ENCODE data around the gene HSPB1. TPM values are rescaled to one million over a fixed set of nuclear protein-coding genes. Genes with fewer than 3 reads are reported as not detected.
"Not testable (repeated sequence)": the region's sequence is repeated elsewhere in the genome, so short reads cannot be mapped to it uniquely, and the experiment has no call there.

The HSPB1 gene
- total RNA-seq, 1 donor from 2014 or later = 809 TPM

GRCh38 chr7:76303202-76304147, 1.0 kb downstream of the HSPB1 start:
- DNase-seq (ENCODE audit: low read depth) = peak; percentile 96

- DNase-seq (ENCODE audit: low read depth) = peak; percentile 83
These were observed 2.5 kb downstream of the HSPB1 start for GRCh38 chr7:76304888-76305375.

- not testable (repeated sequence) for DNase-seq (ENCODE audit: low read depth)
These were observed 6.4 kb downstream of the HSPB1 start for GRCh38 chr7:76308874-76309273.

DNA sequence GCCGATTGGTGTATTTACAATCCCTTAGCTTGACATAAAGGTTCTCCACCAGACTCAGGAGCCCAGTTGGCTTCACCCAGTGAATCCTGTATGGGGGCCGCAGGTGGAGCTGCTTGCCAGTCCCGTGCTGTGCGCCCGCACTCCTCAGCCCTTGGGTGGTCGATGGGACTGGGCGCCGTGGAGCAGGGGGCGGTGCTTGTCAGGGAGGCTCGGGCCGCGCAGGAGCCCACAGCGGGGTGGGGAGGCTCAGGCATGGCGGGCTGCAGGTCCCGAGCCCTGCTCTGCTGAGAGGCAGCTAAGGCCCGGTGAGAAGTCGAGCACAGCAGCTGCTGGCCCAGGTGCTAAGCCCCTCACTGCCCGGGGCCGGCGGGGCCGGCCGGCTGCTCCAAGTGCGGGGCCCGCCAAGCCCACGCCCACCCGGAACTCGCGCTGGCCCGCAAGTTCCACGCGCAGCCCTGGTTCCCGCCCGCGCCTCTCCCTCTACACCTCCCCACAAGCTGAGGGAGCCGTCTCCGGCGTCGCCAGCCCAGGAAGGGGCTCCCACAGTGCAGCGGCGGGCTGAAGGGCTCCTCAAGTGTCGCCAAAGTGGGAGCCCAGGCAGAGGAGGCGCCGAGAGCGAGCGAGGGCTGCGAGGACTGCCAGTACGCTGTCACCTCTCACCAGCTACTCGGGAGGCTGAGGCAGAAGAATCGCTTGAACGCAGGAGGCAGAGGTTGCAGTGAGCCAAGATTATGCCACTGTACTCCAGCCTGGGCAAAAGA, 7.0 kb downstream of the HSPB1 start:
- DNase-seq (ENCODE audit: low read depth) = not testable (repeated sequence)

DNA sequence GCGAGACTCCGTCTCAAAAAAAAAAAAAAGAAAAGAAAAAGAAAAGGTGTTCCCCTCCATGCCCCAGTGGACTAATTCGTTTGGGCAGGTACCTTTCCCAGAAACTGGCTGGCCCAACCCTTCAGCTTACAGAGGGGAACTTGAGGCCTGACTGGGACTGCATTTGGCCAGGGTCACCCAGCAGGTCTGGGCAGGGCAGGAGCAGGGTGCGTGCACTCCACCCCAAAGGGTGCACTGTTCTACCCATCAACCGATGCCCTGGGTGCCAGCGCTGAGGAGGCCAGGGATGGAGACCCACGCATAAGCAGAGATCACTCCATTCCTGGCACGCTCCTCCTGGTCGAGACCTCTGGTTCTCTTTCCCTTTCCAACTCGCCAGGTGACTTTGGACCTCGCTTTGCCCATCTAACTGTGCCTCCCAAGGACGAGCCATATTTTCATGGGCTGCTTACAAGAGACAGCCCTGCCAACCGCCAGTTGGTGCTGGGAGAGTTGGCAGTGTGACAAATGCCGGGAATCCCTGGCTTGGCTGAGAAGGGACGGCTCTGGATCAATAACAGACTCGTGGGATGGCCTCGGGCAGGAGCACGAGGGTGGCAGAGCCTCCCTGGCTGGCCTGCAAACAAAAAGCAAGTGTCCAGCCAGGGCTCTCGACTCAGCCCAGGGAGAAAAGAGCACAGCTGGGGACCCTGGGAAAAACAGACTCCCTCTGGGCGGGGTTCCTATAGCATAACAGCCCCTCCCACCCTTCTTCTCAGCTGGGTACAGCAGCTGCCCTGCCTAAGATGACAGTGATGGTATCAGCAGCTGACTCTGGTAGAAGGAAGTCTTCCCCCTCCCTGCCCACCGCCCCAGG, 7.9 kb downstream of the HSPB1 start:
- DNase-seq (ENCODE audit: low read depth) = peak; percentile 99

GRCh38 chr7:76311838-76312237, 9.4 kb downstream of the HSPB1 start:
- not testable (repeated sequence) for DNase-seq (ENCODE audit: low read depth)

- peak; percentile 96 for DNase-seq (ENCODE audit: low read depth)
These were observed 11.7 kb downstream of the HSPB1 start for GRCh38 chr7:76314042-76314721.

DNA sequence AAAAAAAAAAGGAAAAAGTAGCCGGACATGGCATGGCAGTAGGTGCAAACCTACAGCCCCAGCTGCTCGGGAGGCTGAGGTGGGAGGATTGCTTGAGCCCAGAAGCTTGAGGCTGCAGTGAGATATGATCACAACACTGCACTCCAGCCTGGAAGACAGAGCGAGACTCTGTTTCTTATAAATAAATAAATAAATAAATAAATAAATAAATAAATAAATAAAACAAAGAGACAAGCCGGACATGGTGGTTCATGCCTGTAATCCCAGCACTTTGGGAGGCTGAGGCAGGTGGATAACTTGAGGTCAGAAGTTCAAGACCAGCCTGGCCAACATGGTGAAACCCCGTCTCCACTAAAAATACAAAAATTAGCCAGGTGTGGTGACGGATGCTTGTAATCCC, 12.3 kb downstream of the HSPB1 start:
- DNase-seq (ENCODE audit: low read depth) = not testable (repeated sequence)

DNA sequence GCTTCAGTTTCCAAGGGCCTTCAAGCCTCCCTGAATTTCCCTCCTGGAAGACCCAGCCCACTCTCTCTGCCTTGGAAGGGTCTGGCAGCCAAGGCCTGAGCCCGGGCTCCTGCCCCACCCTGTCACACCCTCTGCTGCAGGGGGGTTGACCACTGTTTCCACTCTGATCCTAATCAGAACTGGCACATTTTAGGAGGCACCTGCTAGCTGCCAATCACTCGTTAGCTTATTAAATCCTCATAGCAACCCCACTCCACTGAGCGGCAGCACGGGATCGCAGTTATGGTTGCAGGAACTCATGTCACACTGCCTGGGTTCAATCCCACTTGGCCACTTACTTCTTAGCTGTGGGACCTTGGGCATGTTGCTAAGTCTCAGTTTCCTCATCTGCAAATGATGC, 12.9 kb downstream of the HSPB1 start:
- peak; percentile 97 for DNase-seq (ENCODE audit: low read depth)

DNA sequence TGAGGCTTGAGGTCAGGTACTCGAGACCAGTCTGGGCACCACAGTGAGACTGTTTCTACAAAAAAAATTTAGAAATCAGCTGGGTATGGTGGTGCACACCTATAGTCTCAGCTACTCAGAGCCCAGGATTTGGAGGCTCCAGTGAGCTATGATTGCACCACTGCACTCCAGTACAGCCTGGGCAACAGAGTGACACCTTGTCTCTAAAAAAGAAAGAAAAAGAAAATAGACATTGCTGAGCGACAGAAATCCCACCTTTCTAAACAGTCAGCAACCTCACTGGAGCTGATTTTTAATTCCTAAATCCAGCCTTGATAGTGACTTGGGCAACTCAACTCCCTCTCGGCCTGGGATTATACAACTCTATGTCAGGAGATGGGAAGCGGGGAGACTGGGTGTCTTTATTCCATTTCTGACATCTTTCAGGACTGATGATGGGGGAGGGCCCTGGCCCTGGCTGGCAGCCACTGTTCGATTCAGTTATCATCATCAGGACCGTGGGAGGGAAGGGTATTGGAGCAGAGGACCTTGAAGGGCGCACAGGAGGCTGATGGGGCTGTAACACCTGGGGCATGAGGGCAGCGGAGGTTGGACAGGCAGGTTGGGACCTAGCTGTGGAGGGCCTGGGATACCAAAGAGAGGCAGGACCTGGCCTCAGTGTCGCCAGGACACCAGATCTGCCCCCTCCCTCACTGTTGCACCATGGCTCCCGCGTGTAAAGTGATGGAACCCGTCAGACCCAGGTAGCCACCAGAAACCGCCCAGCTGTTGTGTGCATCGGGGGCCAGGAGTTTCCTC, 14.7 kb downstream of the HSPB1 start:
- no peak for DNase-seq (ENCODE audit: low read depth)

- DNase-seq (ENCODE audit: low read depth) = peak; percentile 98
These were observed 15.5 kb downstream of the HSPB1 start for GRCh38 chr7:76317782-76318487.

DNA sequence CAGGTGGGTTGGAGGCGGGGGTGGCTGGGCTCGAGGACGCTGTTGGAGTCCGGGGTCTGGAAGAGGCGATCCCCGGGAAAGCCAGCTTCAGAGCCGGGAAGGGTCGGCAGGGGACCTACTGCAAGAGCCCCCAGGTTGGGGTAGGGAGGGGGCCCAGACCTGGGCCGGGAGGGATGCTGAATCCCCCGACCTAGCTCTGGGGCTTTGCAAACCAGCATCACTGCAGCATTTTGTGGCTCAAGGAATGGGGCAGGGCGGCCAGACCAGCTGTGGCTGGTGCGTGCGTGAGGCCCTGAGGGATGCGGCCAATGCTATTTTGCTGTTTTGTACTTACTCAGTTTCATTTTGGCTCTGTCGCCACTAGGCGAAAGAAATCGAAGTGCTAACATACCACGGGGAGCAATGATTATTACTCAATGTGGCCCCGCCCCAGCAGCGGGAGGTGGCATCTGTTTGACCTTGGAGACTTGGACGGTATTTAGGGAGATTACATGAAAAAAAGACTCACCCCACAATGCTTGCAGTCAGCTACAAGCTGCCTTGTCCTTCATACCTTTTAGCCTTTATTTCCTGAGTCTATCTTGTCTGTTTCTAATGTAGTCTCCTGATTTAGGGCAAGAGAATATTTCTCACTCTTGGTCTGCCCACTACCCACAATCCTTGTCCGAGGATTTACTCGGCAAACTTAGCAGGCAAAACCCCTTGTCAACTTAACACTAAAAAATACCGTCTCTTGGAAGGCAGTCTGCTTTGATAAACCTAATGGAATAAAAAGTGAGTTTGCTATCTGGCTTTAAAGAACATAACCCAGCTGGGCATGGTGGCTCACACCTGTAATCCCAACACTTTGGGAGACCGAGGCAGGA, 16.2 kb downstream of the HSPB1 start:
- DNase-seq (ENCODE audit: low read depth) = peak; percentile 98

DNA sequence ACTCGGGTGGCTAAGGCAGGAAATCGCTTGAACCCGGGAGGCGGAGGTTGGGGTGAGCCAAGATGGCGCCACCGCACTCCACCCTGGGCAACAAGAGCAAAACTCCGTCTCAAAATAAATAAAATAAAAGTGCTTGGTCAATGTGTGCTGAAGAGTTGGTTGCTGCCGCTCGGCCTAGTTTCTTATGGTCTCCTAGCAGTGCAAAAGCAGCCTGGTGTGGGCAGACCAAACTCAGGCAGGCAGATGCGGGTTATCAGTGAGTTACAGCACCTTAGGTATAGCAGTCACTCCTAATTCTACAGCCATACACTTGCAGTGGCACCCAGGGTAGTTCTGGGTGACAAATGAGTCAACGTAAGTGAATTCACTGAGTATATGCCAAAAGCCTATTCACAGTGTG, 22.6 kb downstream of the HSPB1 start:
- no peak for DNase-seq (ENCODE audit: low read depth)

GRCh38 chr7:76325811-76326210, 23.3 kb downstream of the HSPB1 start:
- DNase-seq (ENCODE audit: low read depth) = no peak

DNA sequence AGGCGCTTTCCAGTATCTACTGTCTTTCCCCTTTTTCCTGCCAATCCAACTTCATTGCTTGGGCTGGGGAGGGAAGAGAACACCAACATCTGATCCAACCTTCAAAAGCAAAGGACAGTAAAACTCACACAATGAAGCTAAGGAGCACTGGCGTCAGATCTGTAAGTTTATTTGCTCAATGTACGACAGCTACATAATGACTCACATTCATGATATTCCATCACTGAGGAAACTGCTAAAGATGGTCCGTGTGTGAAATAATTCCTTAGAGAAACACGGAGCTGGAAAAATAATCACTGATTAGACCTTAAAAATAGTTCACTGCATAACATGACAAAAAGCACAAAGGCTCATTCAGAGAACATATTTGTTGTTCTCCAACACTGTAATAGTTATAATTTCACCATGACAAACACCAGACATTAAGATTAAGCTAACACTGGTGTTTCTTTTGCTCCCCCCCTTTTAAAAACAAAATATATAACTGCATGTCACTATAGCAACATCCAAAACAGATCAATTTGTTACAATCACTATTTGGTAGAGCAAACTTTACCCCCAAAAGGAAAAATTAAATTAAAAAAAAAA, 24.3 kb downstream of the HSPB1 start:
- no peak for DNase-seq (ENCODE audit: low read depth)

GRCh38 chr7:76327610-76328009, 25.1 kb downstream of the HSPB1 start:
- DNase-seq (ENCODE audit: low read depth) = no peak

DNA sequence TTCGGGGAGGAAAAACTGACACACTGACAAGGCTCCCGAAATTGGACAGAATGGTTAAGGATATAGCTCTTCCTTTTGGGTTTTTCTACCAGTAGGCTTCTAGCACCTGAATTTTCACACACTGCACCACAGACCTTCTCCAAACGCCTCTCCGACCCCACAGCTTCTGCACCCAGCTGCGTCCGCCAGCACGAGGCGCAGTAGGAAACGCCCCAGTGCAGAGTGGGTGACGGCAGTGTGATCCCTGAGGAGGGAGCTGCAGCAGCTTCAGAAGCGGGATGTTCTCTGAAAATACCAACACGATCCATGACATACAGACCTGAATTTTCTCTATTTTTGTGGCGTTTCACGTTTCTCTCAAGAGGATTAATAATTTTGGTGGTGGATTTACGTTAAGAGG, 25.9 kb downstream of the HSPB1 start:
- DNase-seq (ENCODE audit: low read depth) = no peak

- DNase-seq (ENCODE audit: low read depth) = no peak
These were observed 27.0 kb downstream of the HSPB1 start for GRCh38 chr7:76329479-76329878.
